GM19193 (cell line): ENCODE results near the gene PIP5K1C.

Experiments
- POLR2A ChIP-seq: IDR thresholded peaks from 4 replicates; pipeline ENCODE4 v1.6.1; 2011; ENCODE audit not compliant: insufficient read depth, insufficient read length; ENCODE audit errors: extremely low read depth

Gene PIP5K1C

GRCh38 chr19:3606174-3606689 is 94.0 kb downstream of the PIP5K1C start:
- TF ChIP-seq POLR2A = no peak

- no peak for TF ChIP-seq POLR2A
Measured at GRCh38 chr19:3605770-3606169, 94.5 kb downstream of the PIP5K1C start.

GRCh38 chr19:3605361-3605760 is 94.9 kb downstream of the PIP5K1C start:
- no peak for TF ChIP-seq POLR2A

- TF ChIP-seq POLR2A = no peak
Measured at GRCh38 chr19:3604987-3605343, 95.3 kb downstream of the PIP5K1C start.

GRCh38 chr19:3604227-3604986 is 95.9 kb downstream of the PIP5K1C start:
- TF ChIP-seq POLR2A = no peak

GRCh38 chr19:3603121-3603811 is 97.0 kb downstream of the PIP5K1C start:
- TF ChIP-seq POLR2A = no peak

GRCh38 chr19:3601021-3601420 is 99.2 kb downstream of the PIP5K1C start:
- no peak for TF ChIP-seq POLR2A

GRCh38 chr19:3599776-3600187 is 100.5 kb downstream of the PIP5K1C start:
- TF ChIP-seq POLR2A = no peak

GRCh38 chr19:3595521-3596061 is 104.7 kb downstream of the PIP5K1C start:
- TF ChIP-seq POLR2A = no peak

- no peak for TF ChIP-seq POLR2A
Measured at GRCh38 chr19:3593156-3593555, 107.1 kb downstream of the PIP5K1C start.

- no peak for TF ChIP-seq POLR2A
Measured at GRCh38 chr19:3591876-3592613, 108.2 kb downstream of the PIP5K1C start.

- no peak for TF ChIP-seq POLR2A
Measured at GRCh38 chr19:3590991-3591659, 109.1 kb downstream of the PIP5K1C start.

GRCh38 chr19:3589949-3590348 is 110.3 kb downstream of the PIP5K1C start:
- no peak for TF ChIP-seq POLR2A

- TF ChIP-seq POLR2A = no peak
Measured at GRCh38 chr19:3589439-3589838, 110.8 kb downstream of the PIP5K1C start.
